Hematopoietic multipotent progenitor cell treated with erythropoietin and hydrocortisone succinate and interleukin-3 and kit ligand, for 4 days (in vitro differentiated cells): Measurements from ENCODE around the gene TTLL6.
A peak's percentile ranks its signal among the peaks of the same experiment; 100 is the strongest.
"Not testable (repeated sequence)": the region's sequence is repeated elsewhere in the genome, so short reads cannot be mapped to it uniquely, and the experiment has no call there.

Experiments used
- DNase-seq: peaks from one replicate; pipeline ENCODE4 v3.0.0-alpha.2; 2015

Gene TTLL6

GRCh38 chr17:48814504-48814903, 2.5 kb downstream of the TTLL6 start:
- peak; percentile 78 for DNase-seq

DNA sequence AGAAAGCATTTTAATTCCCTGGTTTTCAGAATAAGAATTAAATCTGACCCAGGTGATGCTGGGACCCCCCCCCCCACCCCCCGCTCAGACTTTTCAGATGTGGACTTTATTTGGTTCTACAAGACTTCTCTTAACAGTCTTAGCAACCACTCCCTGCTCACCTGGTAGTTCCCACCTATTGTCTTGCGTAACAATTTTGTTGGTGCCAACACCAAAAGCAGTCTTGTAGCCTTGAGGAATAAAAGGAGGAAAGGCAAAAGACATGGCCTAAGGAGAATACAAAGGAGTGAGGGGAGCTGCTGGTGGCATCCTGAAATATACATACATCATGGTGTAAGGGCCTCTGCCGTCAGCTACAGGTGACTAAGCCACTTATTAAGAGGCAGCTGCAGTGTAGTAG, 5.0 kb downstream of the TTLL6 start:
- DNase-seq, result no peak

GRCh38 chr17:48809182-48809581, 7.8 kb downstream of the TTLL6 start:
- DNase-seq, result no peak

- peak; percentile 78 for DNase-seq
These were observed 12.1 kb downstream of the TTLL6 start for GRCh38 chr17:48804936-48805411.

- no peak for DNase-seq
These were observed 16.3 kb downstream of the TTLL6 start for GRCh38 chr17:48800626-48801217.

DNA sequence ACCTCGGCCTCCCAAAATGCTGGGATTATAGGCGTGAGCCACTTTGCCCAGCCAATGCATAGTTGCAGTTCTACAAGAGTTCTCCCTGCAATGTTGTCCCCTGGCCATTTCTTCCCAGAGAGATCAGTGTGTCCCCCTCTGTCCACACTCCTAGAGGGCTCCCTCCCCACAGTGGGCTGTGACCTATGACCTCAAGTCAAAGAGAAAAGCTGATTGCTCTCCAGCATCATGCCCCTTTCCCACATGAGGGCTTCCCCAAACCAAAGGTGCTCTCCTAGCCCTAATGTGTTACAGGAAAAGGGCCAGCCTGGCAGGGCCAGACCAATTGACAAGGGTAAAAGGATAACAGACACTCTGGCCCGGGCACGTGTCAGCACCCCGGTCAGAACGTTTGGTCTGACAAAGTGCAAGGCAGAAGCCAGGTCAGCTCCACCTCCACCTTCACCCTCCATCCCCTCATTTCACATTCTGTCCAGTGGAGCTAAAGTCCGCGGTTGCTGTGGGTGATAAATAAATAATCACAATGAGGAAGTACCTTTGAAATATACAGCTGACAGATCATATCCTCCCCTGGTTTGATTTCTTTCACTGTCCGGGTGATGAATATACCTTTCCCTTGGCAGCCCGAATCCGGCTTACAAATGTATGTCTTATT, 17.8 kb downstream of the TTLL6 start:
- peak; percentile 9 for DNase-seq

GRCh38 chr17:48796163-48796522, 20.9 kb downstream of the TTLL6 start:
- DNase-seq, result not testable (repeated sequence)

DNA sequence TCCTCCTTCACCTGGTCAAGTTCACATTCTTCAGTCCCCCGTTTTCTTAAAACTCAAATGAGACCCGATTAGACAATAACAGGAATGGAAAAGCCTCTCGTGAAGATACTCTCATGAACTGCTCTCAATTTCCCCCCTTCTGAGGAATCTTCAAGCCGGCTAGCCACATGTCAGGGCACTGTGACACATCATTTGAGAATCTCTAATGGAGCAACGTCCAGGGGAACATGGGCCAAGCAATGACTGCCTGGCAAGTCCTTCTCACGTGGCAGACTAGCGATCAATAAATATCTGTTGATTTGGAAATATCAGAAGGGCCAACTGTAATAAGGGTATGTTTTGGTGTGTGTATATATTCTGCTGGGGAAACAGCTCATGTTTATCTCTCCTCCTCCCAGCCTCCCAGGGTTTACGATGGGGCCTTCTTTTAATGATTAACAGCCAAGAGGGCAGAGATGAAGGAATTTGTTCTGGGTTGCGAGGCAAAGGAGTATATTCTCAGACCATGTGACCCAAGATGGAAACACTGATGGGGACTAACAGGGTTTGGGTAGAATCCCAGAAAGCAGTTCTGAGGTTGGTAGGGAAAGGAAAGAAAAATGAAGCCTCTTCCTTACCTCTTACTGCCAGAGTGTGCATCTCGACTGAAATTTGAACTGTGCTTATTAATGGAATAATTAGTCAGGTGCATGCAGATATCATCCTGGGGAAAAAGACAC, 21.4 kb downstream of the TTLL6 start:
- no peak for DNase-seq

DNA sequence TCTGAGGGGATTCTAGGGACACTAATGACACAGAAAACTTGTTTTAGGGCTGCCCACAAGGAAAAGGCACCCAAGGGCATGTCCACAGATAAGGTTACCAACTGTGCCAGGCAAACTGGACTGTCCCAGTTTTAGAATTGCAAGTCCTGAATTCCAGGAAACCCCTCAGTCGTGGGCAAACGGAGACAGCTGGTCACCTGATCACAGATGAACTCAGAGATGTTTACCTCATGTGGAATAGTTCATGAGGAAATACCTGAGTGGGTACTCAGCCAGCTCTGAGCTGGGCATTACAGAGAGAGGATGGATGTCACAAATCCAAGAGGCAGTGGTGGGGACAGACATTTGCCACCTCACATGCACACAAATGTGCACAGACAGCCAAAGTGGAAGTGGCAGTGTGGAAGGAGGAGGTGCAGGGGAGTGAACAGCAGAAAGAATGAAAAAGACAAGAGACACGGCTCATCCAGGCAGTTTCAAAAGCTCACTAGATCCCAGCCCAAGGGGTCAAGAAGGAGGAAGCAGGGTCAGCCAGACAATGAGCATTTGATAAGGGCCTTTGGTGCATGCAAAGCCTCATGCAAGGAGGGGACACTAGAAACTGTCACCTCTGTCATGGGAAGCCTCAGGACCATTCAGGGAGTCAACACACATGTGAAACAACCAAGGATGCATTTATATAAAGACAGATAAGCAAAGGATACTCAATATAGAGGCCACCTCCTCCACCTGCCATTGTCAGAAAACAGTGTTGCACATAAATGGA, 24.8 kb downstream of the TTLL6 start:
- no peak for DNase-seq

GRCh38 chr17:48791128-48792032, 25.6 kb downstream of the TTLL6 start:
- DNase-seq, result peak; percentile 79

DNA sequence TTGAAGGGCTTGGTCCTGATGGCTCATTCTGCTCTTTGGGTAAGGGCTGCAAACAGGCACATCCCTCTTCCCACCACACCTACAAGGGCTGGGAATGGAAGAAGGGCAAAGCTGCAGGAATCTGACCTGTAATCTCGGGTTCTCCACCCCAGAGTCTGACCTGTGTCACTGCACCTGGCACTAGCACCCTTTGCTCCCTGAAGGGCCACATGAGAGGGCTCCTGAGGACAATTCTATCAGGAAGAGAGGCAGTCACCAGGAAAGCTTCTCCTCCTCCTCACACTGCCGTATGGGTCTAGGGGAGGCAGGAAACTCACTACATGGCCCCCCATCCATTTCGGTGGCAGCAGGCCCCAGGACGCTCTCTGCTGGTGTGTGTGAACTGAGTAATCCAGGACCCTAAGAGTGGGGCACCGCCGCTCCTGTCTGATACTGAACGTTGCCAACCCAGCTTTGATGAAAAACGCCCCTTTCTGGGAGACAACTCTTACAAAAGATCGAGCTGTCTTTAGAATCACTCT, 26.4 kb downstream of the TTLL6 start:
- DNase-seq, result no peak

- no peak for DNase-seq
These were observed 29.2 kb downstream of the TTLL6 start for GRCh38 chr17:48787828-48788227.

GRCh38 chr17:48779421-48779820, 37.6 kb downstream of the TTLL6 start:
- no peak for DNase-seq

- no peak for DNase-seq
These were observed 40.4 kb downstream of the TTLL6 start for GRCh38 chr17:48776602-48777001.

GRCh38 chr17:48773245-48773644, 43.8 kb downstream of the TTLL6 start:
- no peak for DNase-seq

GRCh38 chr17:48770954-48771353, 46.1 kb downstream of the TTLL6 start:
- no peak for DNase-seq

- DNase-seq, result peak; percentile 36
These were observed 47.9 kb downstream of the TTLL6 start for GRCh38 chr17:48769009-48769675.

DNA sequence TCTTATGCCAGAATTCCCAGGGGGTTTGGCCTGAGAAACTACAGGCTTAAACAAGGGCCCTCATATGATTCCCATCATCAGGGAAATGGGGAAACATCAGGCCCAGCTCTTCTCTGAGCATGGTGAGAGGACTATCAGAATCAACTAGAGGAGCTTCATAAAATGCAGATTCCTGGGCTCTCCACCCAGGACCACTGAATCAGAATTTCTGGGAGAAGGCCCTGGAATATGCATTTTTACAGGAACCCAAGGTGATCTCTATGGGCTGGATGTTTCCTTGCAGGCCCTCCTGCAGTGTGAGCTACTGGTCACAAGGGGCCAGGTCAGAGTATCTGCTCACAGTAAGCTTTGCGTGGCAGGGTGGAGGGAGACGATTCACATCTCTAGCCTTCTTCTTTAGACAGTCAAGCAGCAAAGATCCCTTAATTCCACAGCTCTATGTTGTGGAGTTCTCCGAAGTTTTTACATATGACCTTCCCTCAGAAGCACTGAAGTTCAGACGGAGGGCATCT, 49.7 kb downstream of the TTLL6 start:
- DNase-seq, result no peak

- DNase-seq, result no peak
These were observed 55.9 kb downstream of the TTLL6 start for GRCh38 chr17:48761114-48761513.

DNA sequence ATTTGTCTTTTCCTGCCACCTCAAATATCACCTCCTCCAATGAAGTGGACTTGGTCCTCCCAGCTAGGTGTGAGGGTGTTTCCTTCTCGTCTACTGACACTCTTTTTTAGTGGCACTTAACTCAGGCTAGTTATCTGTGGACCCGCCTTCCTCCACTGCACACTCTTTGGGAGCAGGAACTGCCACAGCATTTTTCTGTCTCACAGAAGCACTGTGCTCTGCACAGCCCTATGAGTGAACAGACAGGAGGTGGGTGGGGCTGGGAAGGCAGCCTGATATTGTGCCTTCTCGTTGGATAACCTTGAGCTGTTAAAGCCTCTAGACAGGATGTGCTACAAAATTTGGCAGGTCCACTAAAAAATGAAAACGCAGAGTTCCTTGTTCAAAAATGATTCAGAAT, 56.6 kb downstream of the TTLL6 start:
- DNase-seq, result no peak

DNA sequence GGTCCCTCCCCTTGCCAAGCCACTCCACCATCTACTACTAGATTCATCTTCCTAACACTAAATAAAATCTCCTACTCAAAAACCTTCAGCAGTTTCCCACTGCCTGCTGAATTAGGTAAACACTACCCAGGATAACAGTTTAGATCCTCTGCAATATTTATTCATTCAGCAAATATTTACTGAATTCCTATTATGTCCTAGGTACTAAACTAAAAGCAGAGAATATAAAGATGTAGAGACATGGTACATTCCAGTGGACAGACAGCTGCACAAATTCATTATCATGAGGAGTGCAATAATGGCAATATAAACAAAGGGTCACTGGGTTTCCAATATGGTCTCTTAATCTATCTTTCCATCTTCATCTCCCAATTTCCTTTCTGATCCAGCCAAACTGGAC, 57.7 kb downstream of the TTLL6 start:
- no peak for DNase-seq
